ENCODE measurements around the gene STAC2. TPM values are rescaled to one million over a fixed set of nuclear protein-coding genes. Genes with fewer than 3 reads are reported as not detected.

Gene STAC2
- total and polyA plus RNA-seq, 9 of the 15 experiments (the other 6 are each of a cell fraction or from before 2014, with no cell fraction given), result not detected

- TF ChIP-seq ETS1 (conservative IDR thresholded peaks at IDR 0.05; ENCODE audit: control insufficient read depth, low read depth, low read length) (no peak), ZNF431 (CRISPR knock-in tag; IDR thresholded peaks at IDR 0.05) (no peak)
These were observed 10.1 kb upstream of the STAC2 start (continued) for GRCh38 chr17:39235555-39236449.

GRCh38 chr17:39231591-39232551 lies 6.1 kb upstream of the STAC2 start:
- WGBS (ENCODE audit: insufficient coverage, low coverage, missing lambda C conversion rate), result 14% methylated on average over 22 of the region's 22 CpGs
- H3K4me2 ChIP-seq (ENCODE audit: insufficient read depth, low read length), result peak overlapping the region; percentile 59
- no peak for TF ChIP-seq RREB1 (CRISPR knock-in tag; IDR thresholded peaks at IDR 0.05)
- TF ChIP-seq ARID1B (IDR thresholded peaks at IDR 0.05), result 0 out of 2 replicates have a peak, but pooled peaks have one; percentile 13
- no peak for TF ChIP-seq SMAD2 (IDR thresholded peaks at IDR 0.05; ENCODE audit: low read depth, low read length)
- TF ChIP-seq MAZ (CRISPR knock-in tag; conservative IDR thresholded peaks at IDR 0.05 in 1 of 2, IDR thresholded peaks at IDR 0.05 in 1 of 2), result peak in 1 of 2 experiments; percentile 33; a peak in 1 of 4 replicates
- TF ChIP-seq RFX1 (IDR thresholded peaks at IDR 0.05), result peak; percentile 81

More at GRCh38 chr17:39231591-39232551, 6.1 kb upstream of the STAC2 start:
- Histone ChIP-seq H2AFZ (ENCODE audit: low read depth, low read length) (peak overlapping the region; percentile 44), H3K4me1 (replicated peaks in 1 of 2; ENCODE audit: control insufficient read depth in 2 of 2, insufficient read depth in 2 of 2, low read length in 2 of 2) (peaks cover 2 to 23% of the 10 kb centered on the region in 2 experiments; a peak in 4 of 5 replicates), H3K79me2 (ENCODE audit: control insufficient read depth, insufficient read depth, low read length) (no peaks in the 10 kb centered on the region), H3K9me1 (ENCODE audit: control insufficient read depth, insufficient read depth, low read length) (no peaks in the 10 kb centered on the region), H3K9me3 (replicated peaks; ENCODE audit: control insufficient read depth, insufficient read depth, low read depth, low read length) (no peaks in the 10 kb centered on the region), H3K27ac (ENCODE audit: extremely low read depth, low read depth, low read length) (no peak overlapping the region), H3K36me3 (ENCODE audit: control insufficient read depth, insufficient read depth, low read length) (no peaks in the 10 kb centered on the region), H4K20me1 (replicated peaks; ENCODE audit: control insufficient read depth, insufficient read depth, low read length) (no peaks in the 10 kb centered on the region), H3K4me3 (no peak overlapping the region), H3K27me3 (ENCODE audit: control insufficient read depth in 2 of 2, insufficient read depth in 2 of 2, low read length in 2 of 2) (no peaks in the 10 kb centered on the region; a peak in 1 of 5 replicates), H3K9ac (ENCODE audit: insufficient read depth in 1 of 2, low read depth in 2 of 2, low read length in 2 of 2) (peak overlapping the region in 1 of 2 experiments; percentile 56; a peak in 2 of 4 replicates)
- BruUV-seq (replicated peaks), result no TSS peak
- peak; percentile 66 to 81 (median 80) for DNase-seq (ENCODE audit: extremely low read depth in 1 of 4, low spot score in 3 of 4)
- peak; percentile 68 for FAIRE-seq
- in situ Hi-C loops (cut with MboI), result no loop called here
- ChIA-PET CTCF (ENCODE audit: low intra/inter-chr PET ratio) (interaction anchor here (0.6 to 1.9 kb wide), 4 partner anchors 25 to 249 kb away, joined by 3 to 13 read pairs (median 3); no protein-coding TSS in a partner anchor), POLR2A (interaction anchor here (0.6 to 1.3 kb wide), 3 partner anchors 10 to 271 kb away, joined by 3 to 4 read pairs (median 4); partner anchors contain the start of gene RPL19)
- ATAC-seq, result peak; percentile 87
- intact Hi-C loops (cut with micrococcal nuclease), result loop anchor here (1.0 kb wide), 1 partner anchor 25 kb away; no protein-coding TSS in a partner anchor

All from K562 (cell line).